ENCODE measurements around the gene ADAT1. TPM values are rescaled to one million over a fixed set of nuclear protein-coding genes. Genes with fewer than 3 reads are reported as not detected.

The ADAT1 gene
- total and polyA plus RNA-seq, 2 of the 8 experiments (the other 6 are each of a cell fraction or from before 2014, with no cell fraction given), result 30.7 to 44.7 TPM

GRCh38 chr16:75660321-75660720 is 37.2 kb upstream of the ADAT1 start:
- Histone ChIP-seq H3K14ac (ENCODE audit: insufficient read length) (no peak overlapping the region), H3K4me1 (replicated peaks in 1 of 4; ENCODE audit: control insufficient read depth in 3 of 4, insufficient read depth in 4 of 4, low read length in 3 of 4) (no peaks in the 10 kb centered on the region), H4K5ac (ENCODE audit: insufficient read length, low read depth, low read length) (no peak overlapping the region), H3K27me3 (replicated peaks in 1 of 4; ENCODE audit: control insufficient read depth in 3 of 4, extremely low read depth in 1 of 4, insufficient read depth in 3 of 4, low read length in 3 of 4) (no peaks in the 10 kb centered on the region), H3K36me3 (ENCODE audit: control insufficient read depth in 2 of 4, insufficient read depth in 4 of 4, low read length in 3 of 4) (peaks cover 0 to 26% (median 12%) of the 10 kb centered on the region in 4 experiments; a peak in 7 of 8 replicates), H3K79me1 (ENCODE audit: low read depth, low read length) (no peaks in the 10 kb centered on the region), H3K4ac (replicated peaks; ENCODE audit: insufficient read length, low read depth, low read length) (no peak overlapping the region), H4K8ac (ENCODE audit: extremely low read depth, insufficient read depth, low read length) (no peak overlapping the region), H3K9me3 (ENCODE audit: insufficient read depth in 2 of 2, low read depth in 1 of 2, low read length in 1 of 2) (no peaks in the 10 kb centered on the region), H2BK15ac (ENCODE audit: low read length) (no peak overlapping the region), H3K23me2 (ENCODE audit: low read depth, low read length) (no peaks in the 10 kb centered on the region), H2AK5ac (ENCODE audit: low read depth, low read length) (no peak overlapping the region), H3K4me2 (ENCODE audit: insufficient read depth in 1 of 2, low read depth in 2 of 2, low read length in 2 of 2) (no peak overlapping the region), H4K20me1 (replicated peaks in 1 of 2; ENCODE audit: control insufficient read depth in 1 of 2, insufficient read depth in 2 of 2, low read length in 2 of 2) (peaks cover 0 to 2% of the 10 kb centered on the region in 2 experiments), H2BK20ac (ENCODE audit: low read length) (no peak overlapping the region), H3K4me3 (ENCODE audit: extremely low read depth in 1 of 4, insufficient read depth in 2 of 4, low read depth in 3 of 4, low read length in 4 of 4) (no peak overlapping the region), H3K27ac (ENCODE audit: low read depth, low read length) (no peak overlapping the region), H3K9ac (replicated peaks in 1 of 4; ENCODE audit: extremely low read depth in 1 of 4, low read depth in 3 of 4, low read length in 3 of 4) (no peak overlapping the region), H3K23ac (ENCODE audit: insufficient read length) (no peak overlapping the region), H3K56ac (replicated peaks; ENCODE audit: insufficient read length, low read depth, low read length) (no peak overlapping the region), H4K91ac (replicated peaks; ENCODE audit: insufficient read length, low read length) (no peak overlapping the region), H3K79me2 (ENCODE audit: control insufficient read depth in 1 of 2, insufficient read depth in 2 of 2, low read length in 2 of 2) (no peaks in the 10 kb centered on the region), H3K18ac (ENCODE audit: extremely low read depth, low read length) (no peak overlapping the region), H2BK5ac (ENCODE audit: low read depth, low read length) (no peak overlapping the region), H2AFZ (ENCODE audit: low read length) (no peak overlapping the region), H2BK120ac (replicated peaks; ENCODE audit: low read depth, low read length) (no peak overlapping the region), H2BK12ac (ENCODE audit: low read depth, low read length) (no peak overlapping the region)
- TF ChIP-seq KDM1A (IDR thresholded peaks at IDR 0.05; ENCODE audit: borderline replicate concordance, low read length), result no peak
- no peak for TF ChIP-seq CREB1 (IDR thresholded peaks at IDR 0.05)
- TF ChIP-seq SIN3A (conservative IDR thresholded peaks at IDR 0.05 in 1 of 2, IDR thresholded peaks at IDR 0.05 in 1 of 2; ENCODE audit: low read depth in 1 of 2, low read length in 2 of 2), result no peak
- no peak for TF ChIP-seq SRF (IDR thresholded peaks at IDR 0.05; ENCODE audit: low read depth, low read length)
- TF ChIP-seq MAX (IDR thresholded peaks at IDR 0.05), result no peak
- TF ChIP-seq NRF1 (IDR thresholded peaks at IDR 0.05; ENCODE audit: low read depth, low read length), result no peak
- TF ChIP-seq SIRT6 (IDR thresholded peaks at IDR 0.05; ENCODE audit: low read length), result no peak
- TF ChIP-seq BRCA1 (IDR thresholded peaks at IDR 0.05; ENCODE audit: low read depth, low read length), result no peak
- no peak for TF ChIP-seq JUN (IDR thresholded peaks at IDR 0.05; ENCODE audit: low read depth, low read length)
- no peak for TF ChIP-seq CHD1 (IDR thresholded peaks at IDR 0.05; ENCODE audit: low read depth, low read length)
- no peak for TF ChIP-seq RBBP5 (IDR thresholded peaks at IDR 0.05; ENCODE audit: borderline replicate concordance, low read depth, low read length)
- no peak for TF ChIP-seq FOSL1 (IDR thresholded peaks at IDR 0.05; ENCODE audit: insufficient read depth, low read depth, low read length)
- no peak for TF ChIP-seq SP4 (IDR thresholded peaks at IDR 0.05; ENCODE audit: low read length)
- POLR2A ChIA-PET (ENCODE audit: partially characterized antibody), result interaction anchor here (0.8 kb wide), 1 partner anchor 12 kb away, joined by 3 read pairs; the partner anchor contains the start of genes KARS1 and TERF2IP
- WGBS, 2 experiments (ENCODE audit: extremely low coverage in 1 of 2, insufficient coverage in 1 of 2, insufficient read length in 1 of 2, insufficient replicate concordance in 2 of 2, low coverage in 1 of 2, low lambda C conversion rate in 2 of 2, missing lambda C conversion rate in 1 of 2), result 89% methylated on average over 6 of the region's 6 CpGs; no CpG with 5 or more reads in 1 of the 2 experiments
- DNase-seq (ENCODE audit: low read depth in 1 of 2, low spot score in 2 of 2) (no peak), FAIRE-seq (no peak)
- CTCF ChIA-PET (ENCODE audit: partially characterized antibody), result interaction anchor here (0.7 to 1.9 kb wide), 3 partner anchors 12 to 1511 kb away, joined by 3 to 7 read pairs (median 4); no protein-coding TSS in a partner anchor

Measured in H1 (cell line).